ENCODE data around the gene PTPRK.

PTPRK gene

DNA sequence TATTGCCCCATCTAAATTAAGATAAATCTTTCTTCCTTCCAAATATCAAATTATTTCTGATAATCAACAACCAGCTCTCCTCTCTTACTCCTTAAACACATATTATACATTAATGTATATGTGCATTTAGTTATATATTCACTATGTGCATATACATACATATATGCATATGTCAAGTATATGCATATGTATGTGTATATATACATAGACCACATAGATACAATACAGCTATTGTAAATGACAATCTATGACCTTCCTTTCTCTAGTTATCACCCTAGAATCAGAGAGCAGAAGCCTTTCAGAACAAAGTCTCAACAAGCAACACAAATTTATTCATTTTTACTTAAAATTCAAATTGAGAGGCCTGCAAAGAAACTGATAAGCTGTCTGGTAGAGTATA lies 378.5 kb downstream of the PTPRK start:
- intact Hi-C loops (cut with DNase I): no loop called here

DNA sequence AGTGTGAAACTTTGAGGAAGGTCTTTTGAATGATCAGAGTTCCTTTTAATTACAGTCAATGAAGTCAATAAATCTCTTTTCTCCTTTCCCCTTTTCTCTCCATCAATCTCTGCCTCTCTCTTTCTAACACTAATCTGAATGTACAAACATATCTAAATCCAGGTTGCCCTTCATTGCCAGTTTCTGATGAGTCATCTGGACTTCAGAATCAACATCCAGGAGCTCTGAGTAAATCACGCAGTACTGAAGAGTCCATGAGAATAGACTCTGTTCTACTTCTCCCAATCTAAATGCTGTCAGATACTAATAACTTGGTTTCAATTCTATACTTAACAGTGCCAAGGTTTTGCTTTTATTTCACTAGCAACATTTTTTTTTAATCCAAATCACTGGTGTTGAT lies 380.9 kb downstream of the PTPRK start:
- intact Hi-C loops (cut with DNase I): no loop called here
- DNase-seq: no peak

More for the DNA sequence above, 378.5 kb downstream of the PTPRK start:
- DNase-seq: no peak

DNA sequence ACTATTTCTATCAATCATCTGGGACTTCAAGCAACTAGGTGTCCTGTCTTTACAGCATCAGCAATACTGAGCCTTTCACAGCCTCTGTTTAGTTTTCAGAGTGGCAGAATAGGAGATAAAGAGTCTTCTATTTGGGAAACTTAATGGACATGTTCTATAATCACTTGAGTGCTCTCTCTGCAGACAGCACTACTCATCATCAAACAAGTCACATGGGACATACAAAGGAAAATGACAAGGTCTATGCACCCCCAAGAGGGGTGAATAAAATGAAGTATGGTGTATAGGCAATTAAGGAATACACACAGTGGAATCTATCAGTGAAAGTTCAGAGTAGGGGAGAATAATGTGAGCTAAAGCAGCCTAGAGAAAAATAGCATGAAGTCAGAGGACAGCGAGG lies 381.7 kb downstream of the PTPRK start:
- DNase-seq: no peak
- intact Hi-C loops (cut with DNase I): no loop called here

DNA sequence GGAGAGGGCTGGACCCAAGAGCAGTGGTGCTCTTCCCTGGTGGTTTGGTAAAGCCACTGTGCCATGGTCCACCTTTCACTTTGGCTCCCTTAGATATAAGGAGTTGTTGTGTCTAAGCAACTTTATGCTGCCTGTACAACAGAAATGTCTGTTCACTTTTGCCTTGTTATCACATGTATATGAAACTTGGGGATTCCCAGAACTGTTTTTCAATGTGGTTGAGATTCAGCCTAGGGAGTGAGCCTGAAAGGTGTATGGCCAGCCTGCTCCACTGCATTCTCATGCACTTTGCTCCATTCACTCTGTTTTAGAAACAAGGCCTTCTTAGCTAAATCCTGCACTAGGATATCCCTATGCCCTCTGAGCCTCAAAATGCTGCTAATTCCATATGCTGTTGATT lies 385.1 kb downstream of the PTPRK start:
- DNase-seq: no peak
- intact Hi-C loops (cut with DNase I): no loop called here

DNA sequence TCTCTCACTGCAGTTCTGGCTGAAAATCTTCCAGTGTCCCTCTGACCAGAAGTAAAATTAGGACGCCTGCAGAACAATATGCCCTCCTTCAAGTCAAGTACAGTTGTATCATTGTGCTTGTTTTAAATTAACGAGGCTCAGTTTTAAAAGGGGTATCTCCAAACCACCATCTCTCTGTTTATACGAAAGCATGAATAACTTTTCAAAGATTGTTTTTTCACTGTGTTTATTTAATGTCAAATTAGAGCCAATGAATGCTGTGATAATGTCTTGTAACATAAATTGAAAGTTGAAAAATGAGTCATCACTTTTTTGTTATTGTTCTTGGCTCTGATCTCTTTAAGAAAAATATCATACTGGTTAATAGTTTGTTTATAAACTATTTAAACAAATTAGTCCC lies 388.8 kb downstream of the PTPRK start:
- no peak for DNase-seq
- intact Hi-C loops (cut with DNase I): no loop called here

DNA sequence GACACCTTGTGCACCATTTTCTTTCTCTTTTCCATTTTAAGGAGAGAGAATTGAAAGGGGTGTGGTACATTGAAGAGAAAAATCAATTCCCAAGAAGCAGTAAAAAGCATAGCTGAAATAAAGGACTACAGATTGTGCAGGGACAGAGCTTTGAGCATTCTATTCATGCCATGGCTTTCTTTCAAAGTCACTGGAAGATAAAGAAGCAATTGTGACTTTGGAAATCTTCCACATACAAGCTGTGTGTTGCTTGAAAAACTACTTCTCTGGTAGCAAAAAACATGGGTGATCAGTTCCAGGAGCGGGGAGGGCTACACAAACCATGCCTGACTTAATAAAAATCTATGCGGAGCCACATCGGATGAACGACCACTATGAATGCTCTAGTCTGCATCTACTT lies 389.4 kb downstream of the PTPRK start:
- intact Hi-C loops (cut with DNase I): no loop called here
- peak in 4 of 42 donors; percentile 3 to 36 (median 19) for DNase-seq

DNA sequence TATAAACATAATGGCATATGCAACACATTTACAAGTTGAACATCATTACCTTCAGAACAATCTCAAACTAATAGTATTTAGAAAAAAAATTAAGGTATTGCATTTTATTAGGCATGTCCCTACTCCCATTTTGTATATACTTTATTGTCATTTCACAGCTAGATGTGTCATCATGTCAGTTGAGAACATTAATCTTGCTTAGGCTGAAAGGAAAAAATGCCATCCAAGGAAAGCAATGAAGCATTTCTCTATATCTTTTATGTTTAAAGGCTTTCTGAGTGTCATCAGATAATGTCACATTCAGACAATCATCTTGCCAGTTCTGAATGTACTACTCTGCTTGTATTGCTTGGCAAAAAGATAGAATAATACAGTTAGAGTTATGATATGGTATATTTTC lies 390.7 kb downstream of the PTPRK start:
- no peak for DNase-seq
- intact Hi-C loops (cut with DNase I): no loop called here

DNA sequence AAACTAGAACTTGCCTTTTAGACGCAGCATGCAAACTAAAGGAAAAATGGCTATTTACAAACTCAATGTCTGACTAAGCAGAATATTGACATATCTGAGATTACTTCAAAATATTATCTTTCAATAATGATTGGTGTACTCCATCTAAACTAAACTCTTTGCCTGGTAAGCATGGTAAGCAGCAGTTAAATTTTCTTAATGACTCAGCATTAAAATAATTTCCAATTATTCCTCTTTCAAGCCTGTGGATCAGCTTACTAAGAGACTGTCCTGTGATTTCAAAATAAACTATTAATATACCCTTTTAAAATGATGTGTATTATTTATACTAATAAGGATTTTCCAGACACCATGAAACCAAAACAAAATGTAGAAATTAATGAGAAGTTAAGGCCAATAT lies 392.7 kb downstream of the PTPRK start:
- intact Hi-C loops (cut with DNase I): no loop called here
- no peak for DNase-seq

DNA sequence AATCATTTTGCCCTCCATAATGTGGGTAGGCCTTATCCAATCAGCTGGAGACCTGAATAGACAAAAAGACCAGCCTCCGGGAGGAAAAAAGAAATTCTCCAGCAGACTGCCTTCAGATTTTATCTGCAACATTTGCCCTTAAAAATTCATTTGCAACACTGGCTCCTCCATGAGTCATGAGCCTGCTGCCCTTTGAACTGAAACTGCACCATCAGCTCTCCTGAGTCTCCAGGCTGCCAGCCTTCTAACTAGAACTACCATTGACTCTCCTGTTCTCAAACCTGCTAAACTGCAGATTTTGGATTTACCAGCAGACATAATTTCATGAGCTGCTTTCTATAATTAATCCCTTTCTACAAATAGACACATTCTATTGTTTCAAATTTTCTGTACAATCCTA lies 395.7 kb downstream of the PTPRK start:
- intact Hi-C loops (cut with DNase I): no loop called here
- DNase-seq: no peak

DNA sequence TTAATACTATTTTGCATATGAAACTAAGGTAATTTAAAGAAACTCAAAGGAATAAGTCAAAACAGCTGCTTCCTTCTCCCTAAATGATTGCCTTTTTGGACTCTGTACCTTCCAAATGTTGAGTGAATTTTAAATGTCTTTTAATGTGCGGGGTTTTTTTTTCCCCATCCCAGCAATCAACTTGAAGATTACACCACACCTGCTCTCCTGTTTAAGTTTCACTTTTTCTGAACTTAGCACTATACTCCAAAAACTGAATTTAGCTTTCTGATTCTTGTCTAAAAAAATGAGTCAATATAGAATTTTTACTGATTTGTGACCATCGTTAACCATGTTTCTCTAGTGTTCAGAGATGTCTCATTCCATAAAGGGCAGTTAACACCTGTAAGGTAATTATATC lies 398.8 kb downstream of the PTPRK start:
- DNase-seq: no peak
- intact Hi-C loops (cut with DNase I): no loop called here

DNA sequence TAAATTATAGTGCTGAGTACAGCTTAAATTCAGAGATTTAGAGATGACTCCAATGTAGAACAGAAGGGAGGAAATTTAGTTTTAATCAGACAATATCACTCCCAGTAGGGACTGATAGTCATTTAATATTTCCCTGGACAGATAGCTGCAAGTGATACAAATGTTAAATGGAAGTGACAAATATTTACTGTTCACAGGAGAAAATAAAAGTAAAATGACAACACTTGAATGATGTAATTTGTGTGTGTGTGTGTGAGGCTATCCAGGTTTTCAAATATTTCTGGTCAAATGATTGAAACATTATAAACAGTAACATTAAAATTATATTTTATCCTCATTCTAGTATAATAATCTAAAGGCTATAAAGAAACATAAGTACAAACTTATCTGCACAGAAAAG lies 399.2 kb downstream of the PTPRK start:
- no peak for DNase-seq
- intact Hi-C loops (cut with DNase I): no loop called here

DNA sequence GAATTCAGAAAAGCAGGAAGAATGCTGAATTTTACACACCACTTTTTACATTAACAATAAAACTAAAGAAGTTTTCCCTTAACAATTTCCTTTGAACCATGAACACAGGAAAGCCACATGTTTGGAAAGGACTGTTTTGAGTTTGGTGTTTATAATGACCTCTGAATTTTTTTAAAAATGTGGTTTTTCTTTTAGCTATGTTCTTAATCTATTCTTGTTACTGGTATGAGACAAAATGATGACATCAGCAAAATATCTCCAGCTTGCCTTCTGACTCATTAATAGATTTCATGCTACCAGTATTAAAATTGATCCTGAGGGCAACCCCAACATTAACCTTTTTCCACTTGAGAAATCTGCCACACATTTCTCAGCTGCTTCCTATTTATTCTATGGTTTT lies 402.0 kb downstream of the PTPRK start:
- intact Hi-C loops (cut with DNase I): no loop called here
- no peak for DNase-seq

DNA sequence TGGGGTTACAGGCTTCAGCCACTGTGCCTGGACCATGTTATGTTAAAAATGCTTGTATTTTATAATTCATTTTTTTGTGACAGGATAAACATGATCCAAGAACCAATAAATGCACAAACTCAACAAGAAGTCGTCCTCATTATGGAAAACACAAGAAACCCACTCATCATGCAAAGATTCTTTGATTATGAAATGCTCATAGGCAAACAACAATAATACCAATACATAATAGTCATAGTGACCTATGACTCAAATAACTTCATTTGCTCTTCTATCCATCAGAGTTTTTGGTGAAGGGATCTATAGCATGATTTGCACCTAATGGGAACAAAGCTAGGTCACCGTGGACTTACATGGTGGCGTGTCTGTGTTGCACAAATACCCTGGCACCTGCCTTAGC lies 402.5 kb downstream of the PTPRK start:
- intact Hi-C loops (cut with DNase I): no loop called here

DNA sequence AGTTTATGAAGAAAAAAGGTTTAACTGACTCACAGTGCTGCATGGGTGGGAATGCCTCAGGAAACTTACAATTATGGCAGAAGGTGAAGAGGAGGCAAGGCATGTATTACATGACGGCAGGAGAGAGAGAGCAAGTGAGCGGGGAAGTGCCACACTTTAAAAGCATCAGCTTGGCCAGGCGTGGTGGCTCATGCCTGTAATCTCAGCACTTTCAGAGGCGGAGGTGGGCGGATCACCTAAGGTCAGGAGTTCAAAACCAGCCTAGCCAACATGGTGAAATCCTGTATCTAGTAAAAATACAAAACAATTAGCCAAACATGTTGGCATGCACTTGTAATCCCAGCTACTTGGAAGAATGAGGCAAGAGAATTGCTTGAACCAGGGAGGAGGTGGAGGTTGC lies 406.2 kb downstream of the PTPRK start:
- intact Hi-C loops (cut with DNase I): no loop called here
- DNase-seq: peak in 5 of 42 donors; percentile 7 to 43 (median 12)

More for the DNA sequence above, 402.5 kb downstream of the PTPRK start:
- DNase-seq: no peak

DNA sequence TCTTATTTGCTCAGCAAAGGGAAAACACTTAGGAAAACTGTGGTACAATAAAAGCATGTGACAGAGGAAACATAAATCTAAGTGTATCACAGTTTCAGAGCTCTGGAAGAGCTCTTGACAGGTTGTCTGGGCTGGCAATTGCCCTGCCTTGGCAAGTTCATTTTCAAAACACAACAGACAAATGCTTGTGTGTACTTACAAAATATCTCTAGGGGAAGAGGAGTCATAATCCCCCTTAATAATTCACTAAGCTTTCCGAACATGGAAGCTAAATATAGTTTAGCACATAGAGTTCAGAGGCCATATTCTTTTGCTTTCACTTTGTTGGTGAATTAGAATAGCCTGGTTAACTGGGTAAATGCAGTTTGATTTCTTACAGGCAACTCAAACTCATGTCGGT lies 407.9 kb downstream of the PTPRK start:
- no peak for DNase-seq

DNA sequence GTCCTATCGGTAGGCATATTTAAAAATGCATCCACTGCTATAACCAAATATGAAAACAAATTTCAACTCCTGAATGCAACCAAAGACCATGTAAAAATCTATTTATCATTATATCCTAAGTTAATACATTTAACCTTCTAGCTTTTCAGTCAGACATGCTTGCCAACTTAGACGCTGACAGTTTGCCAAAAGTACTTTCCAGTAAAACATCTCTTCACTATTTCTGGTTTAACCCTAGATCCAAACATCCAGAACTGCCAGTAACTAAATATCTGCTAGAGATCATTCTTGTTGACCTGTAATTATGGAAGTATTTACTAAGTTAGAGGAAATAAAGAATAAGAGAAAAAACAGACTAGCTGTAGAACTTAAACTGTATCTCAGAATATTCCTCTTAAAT lies 409.3 kb downstream of the PTPRK start:
- intact Hi-C loops (cut with DNase I): no loop called here

More for the DNA sequence above, 407.9 kb downstream of the PTPRK start:
- intact Hi-C loops (cut with DNase I): no loop called here

DNA sequence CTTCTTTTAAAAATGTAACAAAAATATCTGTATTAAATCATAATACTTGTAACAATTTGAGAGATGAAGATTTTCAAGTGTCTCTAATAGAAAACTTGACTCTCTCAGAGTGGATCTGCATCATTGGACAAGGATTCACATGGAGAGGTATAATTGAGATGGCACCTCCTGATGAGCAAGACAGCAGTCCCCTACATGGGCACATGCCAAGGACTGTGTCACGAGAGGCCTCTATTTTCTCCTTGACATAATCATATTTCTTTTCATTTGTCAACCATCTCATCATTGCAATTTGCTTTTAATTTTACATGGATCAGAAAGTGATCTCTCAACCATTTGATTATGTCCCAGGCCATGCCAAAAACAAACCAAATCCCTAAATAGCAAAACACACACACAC lies 412.7 kb downstream of the PTPRK start:
- intact Hi-C loops (cut with DNase I): no loop called here
- no peak for DNase-seq

More for the DNA sequence above, 409.3 kb downstream of the PTPRK start:
- no peak for DNase-seq

DNA sequence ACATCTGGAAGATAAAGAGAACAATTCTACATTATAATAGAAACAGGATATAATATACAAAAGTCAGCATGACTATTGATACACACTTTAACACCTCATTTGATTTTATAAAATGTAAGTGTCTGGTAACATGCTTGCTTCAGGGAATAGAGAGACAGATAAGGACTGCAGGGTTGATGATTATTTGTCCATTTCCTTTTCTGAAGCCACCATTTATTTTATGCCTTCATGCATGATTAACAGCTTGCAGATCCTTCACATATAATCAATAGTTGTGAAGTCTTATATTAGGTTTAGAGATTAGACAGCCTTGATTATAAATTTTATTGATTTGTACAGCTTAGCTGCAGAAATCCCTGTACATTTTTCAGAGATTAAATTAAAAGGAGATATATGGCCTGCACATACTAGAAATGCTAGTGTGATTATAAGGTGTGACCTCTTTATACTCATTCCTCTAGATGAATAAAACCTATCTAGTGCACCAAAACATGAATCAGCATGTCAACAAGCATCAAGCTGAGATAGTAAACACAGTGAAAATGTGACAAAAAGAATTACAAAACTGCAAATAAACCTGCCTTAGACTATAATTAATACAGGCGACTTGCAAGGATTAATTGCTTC lies 420.7 kb downstream of the PTPRK start:
- intact Hi-C loops (cut with DNase I): no loop called here
- DNase-seq: no peak

DNA sequence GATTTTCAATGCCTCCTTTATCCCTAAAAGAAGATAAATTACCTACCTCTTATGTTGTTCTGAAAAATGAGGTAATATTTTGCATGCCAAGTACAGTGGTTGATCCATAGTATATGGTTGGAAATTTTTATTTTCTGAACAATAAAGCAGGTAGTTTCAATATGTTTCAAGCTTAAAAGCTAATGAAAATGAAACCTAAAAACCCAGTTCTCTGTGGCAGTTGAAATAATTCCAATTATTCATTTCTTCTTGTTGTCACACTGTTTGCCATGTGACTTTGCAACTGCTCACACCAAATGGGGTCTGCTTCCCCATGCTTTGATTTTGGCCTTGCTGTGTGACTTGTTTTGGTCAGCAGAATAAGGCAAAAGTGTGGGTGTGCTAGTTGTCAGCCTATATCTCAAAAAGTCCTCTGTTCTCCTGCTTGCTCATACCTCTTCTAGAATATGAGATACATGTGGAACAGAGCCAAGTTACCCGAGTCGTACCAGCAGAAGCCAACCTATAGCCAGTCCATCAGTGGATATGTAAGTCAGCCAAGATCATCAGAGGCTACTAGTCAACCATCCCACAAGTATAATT lies 422.3 kb downstream of the PTPRK start:
- DNase-seq: peak in 1 of 42 donors; percentile 9
- intact Hi-C loops (cut with DNase I): no loop called here

DNA sequence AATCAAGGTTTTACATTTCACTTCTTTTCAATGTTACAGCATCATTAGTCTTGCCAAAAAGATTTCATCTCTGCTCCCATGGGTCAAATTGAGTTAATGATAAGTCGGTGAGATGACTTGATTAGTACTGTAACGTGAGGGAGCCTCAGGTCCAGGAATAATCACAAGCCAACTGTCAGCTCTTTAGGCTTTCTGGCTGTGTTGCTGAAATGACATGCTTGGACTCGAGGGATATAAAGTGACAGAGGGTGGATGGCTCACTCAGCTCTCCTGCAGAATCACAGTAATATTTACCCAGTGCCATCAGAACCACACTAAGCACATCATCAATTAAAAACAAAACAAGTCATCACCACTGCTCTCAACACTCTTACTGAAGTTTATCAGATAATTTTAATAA lies 423.4 kb downstream of the PTPRK start:
- DNase-seq: no peak
- intact Hi-C loops (cut with DNase I): no loop called here

DNA sequence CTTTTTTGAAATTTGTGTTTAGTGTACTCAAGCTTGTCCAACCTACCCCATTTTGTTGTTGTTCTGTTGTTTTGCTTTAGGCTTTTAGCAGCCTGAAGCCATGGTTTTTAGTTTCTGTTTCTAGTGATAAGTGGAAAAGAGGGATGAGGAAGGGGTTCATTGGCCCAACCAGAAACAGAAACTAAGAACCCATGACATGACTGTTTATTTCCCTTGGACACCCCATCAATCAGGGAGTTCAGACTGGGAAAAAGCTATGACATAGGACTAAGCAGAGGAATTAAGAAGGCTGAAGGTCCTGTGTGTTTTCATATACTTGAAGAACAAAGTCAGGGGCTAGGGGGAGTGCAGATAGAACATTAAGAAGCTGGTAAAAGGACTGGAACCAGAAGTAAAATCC lies 425.0 kb downstream of the PTPRK start:
- no peak for DNase-seq
- intact Hi-C loops (cut with DNase I): no loop called here
